Thyroid gland (tissue), 4 donors: ENCODE measurements around the gene MET.

Source experiments
- CTCF ChIP-seq, 6 experiments: fragments of 200-600 bp in 3 of 6; fragments of 450-650 bp in 3 of 6; sonication (generic) in 3 of 6; IDR thresholded peaks; one replicate each; pipeline ENCODE4 v1.5.1; 2016 to 2019; ENCODE audit warnings: antibody characterized with exemption in 6 of 6, mild to moderate bottlenecking in 2 of 6, inconsistent platforms in 1 of 6, moderate library complexity in 1 of 6
- POLR2A ChIP-seq, 2 donors: fragments of 450-650 bp; IDR thresholded peaks; one replicate each; pipeline ENCODE4 v1.6.1; 2017; ENCODE audit warnings: antibody characterized with exemption in 2 of 2, mild to moderate bottlenecking in 2 of 2, moderate library complexity in 1 of 2

GRCh38 chr7:116782177-116782711 lies 110.2 kb downstream of the MET start:
- no peak for TF ChIP-seq CTCF (IDR thresholded peaks at IDR 0.05)
- TF ChIP-seq POLR2A (IDR thresholded peaks at IDR 0.05): no peak
